ENCODE measurements around the gene PTH2. TPM values are rescaled to one million over a fixed set of nuclear protein-coding genes. Genes with fewer than 3 reads are reported as not detected.

The PTH2 gene
- total and polyA plus RNA-seq, 2 of the 8 experiments (the other 6 are each of a cell fraction or from before 2014, with no cell fraction given): not detected

GRCh38 chr19:49425178-49425577, 1.9 kb upstream of the PTH2 start, which contains the start of gene GFY:
Gene GFY, plus strand, starts transcription at chr19:49425388. Its CDS starts 1,043 bp downstream, at chr19:49426431.
- H4K8ac ChIP-seq (ENCODE audit: extremely low read depth, insufficient read depth, low read length): no peak within 1 kb of the TSS
- H2BK15ac ChIP-seq (ENCODE audit: low read length): peak within 1 kb of the TSS; percentile 19; the same call in 1 of the 2 replicates
- DNase-seq (ENCODE audit: low read depth in 1 of 2, low spot score in 2 of 2) (no peak), FAIRE-seq (no peak)
- H3K4me1 ChIP-seq (replicated peaks in 1 of 4; ENCODE audit: control insufficient read depth in 3 of 4, insufficient read depth in 4 of 4, low read length in 3 of 4): peaks cover 7 to 43% (median 25%) of the 10 kb centered on the region in 4 experiments
- H3K4me3 ChIP-seq (ENCODE audit: extremely low read depth in 1 of 4, insufficient read depth in 2 of 4, low read depth in 3 of 4, low read length in 4 of 4): peak within 1 kb of the TSS in 3 of 4 experiments; percentile 22 to 52 (median 24); a peak in 5 of 8 replicates
- peak within 1 kb of the TSS; percentile 70; the same call in 1 of the 2 replicates for H2AK5ac ChIP-seq (ENCODE audit: low read depth, low read length)
- no peak within 1 kb of the TSS for H3K9ac ChIP-seq (replicated peaks in 1 of 4; ENCODE audit: extremely low read depth in 1 of 4, low read depth in 3 of 4, low read length in 3 of 4)
- H2BK20ac ChIP-seq (ENCODE audit: low read length): peak within 1 kb of the TSS; percentile 43; the same call in 1 of the 2 replicates
- no peak within 1 kb of the TSS for H4K5ac ChIP-seq (ENCODE audit: insufficient read length, low read depth, low read length)
- WGBS, 2 experiments (ENCODE audit: extremely low coverage in 1 of 2, insufficient coverage in 1 of 2, insufficient read length in 1 of 2, insufficient replicate concordance in 2 of 2, low coverage in 1 of 2, low lambda C conversion rate in 2 of 2, missing lambda C conversion rate in 1 of 2): 71% methylated on average over 7 of the region's 7 CpGs; no CpG with 5 or more reads in 1 of the 2 experiments
- H3K23ac ChIP-seq (ENCODE audit: insufficient read length): no peak within 1 kb of the TSS
- H3K18ac ChIP-seq (ENCODE audit: extremely low read depth, low read length): peak within 1 kb of the TSS; percentile 71
- H3K27ac ChIP-seq (ENCODE audit: low read depth, low read length): no peak within 1 kb of the TSS
- no peak within 1 kb of the TSS for H2BK120ac ChIP-seq (replicated peaks; ENCODE audit: low read depth, low read length)
- no peaks in the 10 kb centered on the region for H3K9me3 ChIP-seq (ENCODE audit: insufficient read depth in 2 of 2, low read depth in 1 of 2, low read length in 1 of 2)
- no peak within 1 kb of the TSS for H4K91ac ChIP-seq (replicated peaks; ENCODE audit: insufficient read length, low read length)
- no peak within 1 kb of the TSS for H3K14ac ChIP-seq (ENCODE audit: insufficient read length)
- H2BK12ac ChIP-seq (ENCODE audit: low read depth, low read length): peak within 1 kb of the TSS; percentile 94
- no peaks in the 10 kb centered on the region for H3K36me3 ChIP-seq (ENCODE audit: control insufficient read depth in 2 of 4, insufficient read depth in 4 of 4, low read length in 3 of 4)
- no peak within 1 kb of the TSS for H3K56ac ChIP-seq (replicated peaks; ENCODE audit: insufficient read length, low read depth, low read length)
- CTCF ChIA-PET (ENCODE audit: partially characterized antibody): interaction anchor here (0.6 to 5.2 kb wide), 10 partner anchors 8 to 742 kb away, joined by 3 to 49 read pairs (median 7); partner anchors contain the start of gene SLC17A7
- no peaks in the 10 kb centered on the region for H3K79me1 ChIP-seq (ENCODE audit: low read depth, low read length)
- 0 out of 2 replicates have a peak within 1 kb of the TSS, but pooled peaks have one; percentile 52 for H2AFZ ChIP-seq (ENCODE audit: low read length)
- H4K20me1 ChIP-seq (replicated peaks in 1 of 2; ENCODE audit: control insufficient read depth in 1 of 2, insufficient read depth in 2 of 2, low read length in 2 of 2): no peaks in the 10 kb centered on the region
- H3K27me3 ChIP-seq (replicated peaks in 1 of 4; ENCODE audit: control insufficient read depth in 3 of 4, extremely low read depth in 1 of 4, insufficient read depth in 3 of 4, low read length in 3 of 4): peaks cover 23 to 61% (median 57%) of the 10 kb centered on the region in 4 experiments
- H3K4ac ChIP-seq (replicated peaks; ENCODE audit: insufficient read length, low read depth, low read length): peak within 1 kb of the TSS; percentile 58
- H3K23me2 ChIP-seq (ENCODE audit: low read depth, low read length): peaks cover 21% of the 10 kb centered on the region
- H3K4me2 ChIP-seq (ENCODE audit: insufficient read depth in 1 of 2, low read depth in 2 of 2, low read length in 2 of 2): peak within 1 kb of the TSS; percentile 57 to 97
- peak within 1 kb of the TSS; percentile 63; the same call in 1 of the 2 replicates for H2BK5ac ChIP-seq (ENCODE audit: low read depth, low read length)
- H3K79me2 ChIP-seq (ENCODE audit: control insufficient read depth in 1 of 2, insufficient read depth in 2 of 2, low read length in 2 of 2): no peaks in the 10 kb centered on the region
- POLR2A ChIA-PET (ENCODE audit: partially characterized antibody): interaction anchor here (0.6 to 5.0 kb wide), 10 partner anchors 8 to 200 kb away, joined by 3 to 21 read pairs (median 7); partner anchors contain the start of genes ALDH16A1 and PIH1D1
- TF ChIP-seq TEAD4 (IDR thresholded peaks at IDR 0.05; ENCODE audit: low read depth, low read length) (no peak), BACH1 (IDR thresholded peaks at IDR 0.05; ENCODE audit: low read length) (no peak), GABPA (IDR thresholded peaks at IDR 0.05; ENCODE audit: borderline replicate concordance, insufficient read depth, low read length) (no peak), MAFK (IDR thresholded peaks at IDR 0.05; ENCODE audit: low read depth, low read length) (no peak), HDAC2 (IDR thresholded peaks at IDR 0.05; ENCODE audit: borderline replicate concordance in 1 of 2, low read depth in 2 of 2, low read length in 2 of 2) (no peak), YY1 (IDR thresholded peaks at IDR 0.05; ENCODE audit: low read depth, low read length) (no peak), HDAC6 (IDR thresholded peaks at IDR 0.05; ENCODE audit: low read depth, low read length) (no peak), TCF12 (IDR thresholded peaks at IDR 0.05; ENCODE audit: low read depth, low read length) (no peak), POU5F1 (IDR thresholded peaks at IDR 0.05; ENCODE audit: low read depth, low read length) (no peak), CTBP2 (IDR thresholded peaks at IDR 0.05; ENCODE audit: borderline replicate concordance, insufficient read depth, insufficient read length, low read length) (no peak), ASH2L (IDR thresholded peaks at IDR 0.05; ENCODE audit: low read length) (no peak), KDM4A (IDR thresholded peaks at IDR 0.05; ENCODE audit: low read depth, low read length, severe bottlenecking) (no peak), SAP30 (IDR thresholded peaks at IDR 0.05; ENCODE audit: insufficient read depth, insufficient replicate concordance, low read length) (no peak)
